Progenitor cell of endocrine pancreas (in vitro differentiated cells): ENCODE measurements around the gene SPAG4. TPM values are rescaled to one million over a fixed set of nuclear protein-coding genes. Genes with fewer than 3 reads are reported as not detected.
A peak's percentile ranks its signal among the peaks of the same experiment; 100 is the strongest.

Experiments used
- DNase-seq: peaks from one replicate; pipeline ENCODE4 v3.0.0; 2021; ENCODE audit warnings: low spot score; ENCODE audit not compliant: unreplicated experiment
- H3K27ac Mint-ChIP-seq: 2 replicates; pipeline ENCODE4 v1.8.0; 2021; ENCODE audit warnings: mild to moderate bottlenecking, moderate library complexity, mixed read lengths
- H3K27me3 Mint-ChIP-seq: 2 replicates; pipeline ENCODE4 v1.8.0; 2021; ENCODE audit warnings: mixed read lengths
- H3K36me3 Mint-ChIP-seq: 2 replicates; pipeline ENCODE4 v1.8.0; 2022; ENCODE audit warnings: mixed read lengths; ENCODE audit not compliant: insufficient read depth
- H3K4me1 Mint-ChIP-seq: 2 replicates; pipeline ENCODE4 v1.8.0; 2021; ENCODE audit warnings: low read depth, mixed read lengths
- H3K4me3 Mint-ChIP-seq: 2 replicates; pipeline ENCODE4 v1.8.0; 2021; ENCODE audit warnings: low read depth, mild to moderate bottlenecking, moderate library complexity, mixed read lengths
- H3K9me3 Mint-ChIP-seq: 2 replicates; pipeline ENCODE4 v1.8.0; 2021; ENCODE audit warnings: low read depth, mixed read lengths
- CTCF ChIP-seq: fragments of 200-600 bp; sonication (generic); IDR thresholded peaks from one replicate; pipeline ENCODE4 v1.5.0; 2021; ENCODE audit warnings: antibody characterized with exemption, mild to moderate bottlenecking; ENCODE audit not compliant: unreplicated experiment
- total RNA-seq: library from RNA; stranded (reverse); gene quantifications from 2 replicates; pipeline ENCODE4 v1.2.1, GENCODE V29; 2021

The SPAG4 gene
- total RNA-seq, 1 donor from 2014 or later: 1.1 TPM

- H3K9me3 Mint-ChIP-seq: no peaks in the 10 kb centered on the region
- H3K27me3 Mint-ChIP-seq: peaks cover 72% of the 10 kb centered on the region
- no peak for TF ChIP-seq CTCF
- no peak for DNase-seq
- H3K27ac Mint-ChIP-seq: no peak overlapping the region
- H3K4me1 Mint-ChIP-seq: peaks cover 1% of the 10 kb centered on the region
- H3K4me3 Mint-ChIP-seq: no peak overlapping the region
- no peaks in the 10 kb centered on the region for H3K36me3 Mint-ChIP-seq
Observed at GRCh38 chr20:35602851-35603495, 12.7 kb upstream of the SPAG4 start.

- peaks cover 1% of the 10 kb centered on the region for H3K4me1 Mint-ChIP-seq
- H3K27ac Mint-ChIP-seq: no peak overlapping the region
- no peaks in the 10 kb centered on the region for H3K9me3 Mint-ChIP-seq
- peaks cover 63% of the 10 kb centered on the region for H3K27me3 Mint-ChIP-seq
- no peaks in the 10 kb centered on the region for H3K36me3 Mint-ChIP-seq
- no peak for DNase-seq
- H3K4me3 Mint-ChIP-seq: no peak overlapping the region
- no peak for TF ChIP-seq CTCF
Observed at GRCh38 chr20:35603695-35604448, 11.8 kb upstream of the SPAG4 start.

GRCh38 chr20:35604449-35604747 lies 11.2 kb upstream of the SPAG4 start:
- peak; percentile 28 for TF ChIP-seq CTCF
- H3K27me3 Mint-ChIP-seq: peaks cover 57% of the 10 kb centered on the region
- DNase-seq: no peak

GRCh38 chr20:35606127-35606526 lies 9.5 kb upstream of the SPAG4 start:
- Mint-ChIP-seq H3K27me3 (peaks cover 41% of the 10 kb centered on the region), H3K4me1 (peaks cover 1% of the 10 kb centered on the region), H3K36me3 (no peaks in the 10 kb centered on the region), H3K9me3 (no peaks in the 10 kb centered on the region), H3K27ac (no peak overlapping the region), H3K4me3 (no peak overlapping the region)
- TF ChIP-seq CTCF: no peak
- DNase-seq: no peak

More at GRCh38 chr20:35604449-35604747, 11.2 kb upstream of the SPAG4 start:
- peaks cover 1% of the 10 kb centered on the region for H3K4me1 Mint-ChIP-seq
- no peaks in the 10 kb centered on the region for H3K36me3 Mint-ChIP-seq
- no peaks in the 10 kb centered on the region for H3K9me3 Mint-ChIP-seq
- no peak overlapping the region for H3K27ac Mint-ChIP-seq
- no peak overlapping the region for H3K4me3 Mint-ChIP-seq

- DNase-seq: no peak
- Mint-ChIP-seq H3K27me3 (peaks cover 34% of the 10 kb centered on the region), H3K27ac (no peak overlapping the region), H3K9me3 (no peaks in the 10 kb centered on the region), H3K36me3 (no peaks in the 10 kb centered on the region), H3K4me1 (no peaks in the 10 kb centered on the region), H3K4me3 (no peak overlapping the region)
- TF ChIP-seq CTCF: no peak
Observed at GRCh38 chr20:35607003-35607735, 8.5 kb upstream of the SPAG4 start.
